ENCODE measurements around the gene EDN3.

GRCh38 chr20:59360934-59361333, 60.5 kb downstream of the EDN3 start:
- TF ChIP-seq POLR2A (IDR thresholded peaks at IDR 0.05) (no peak), CTCF (IDR thresholded peaks at IDR 0.05) (no peak), EP300 (IDR thresholded peaks at IDR 0.05) (no peak), POLR2AphosphoS5 (IDR thresholded peaks at IDR 0.05) (no peak)

Data from upper lobe of left lung (tissue), 4 donors.